GDM1 (cell line): Measurements from ENCODE around the gene BTAF1.

Experiments
- DNase-seq: peaks from one replicate; lab custom pipeline; 2025; lab: John Stamatoyannopoulos, UW

Gene BTAF1

DNA sequence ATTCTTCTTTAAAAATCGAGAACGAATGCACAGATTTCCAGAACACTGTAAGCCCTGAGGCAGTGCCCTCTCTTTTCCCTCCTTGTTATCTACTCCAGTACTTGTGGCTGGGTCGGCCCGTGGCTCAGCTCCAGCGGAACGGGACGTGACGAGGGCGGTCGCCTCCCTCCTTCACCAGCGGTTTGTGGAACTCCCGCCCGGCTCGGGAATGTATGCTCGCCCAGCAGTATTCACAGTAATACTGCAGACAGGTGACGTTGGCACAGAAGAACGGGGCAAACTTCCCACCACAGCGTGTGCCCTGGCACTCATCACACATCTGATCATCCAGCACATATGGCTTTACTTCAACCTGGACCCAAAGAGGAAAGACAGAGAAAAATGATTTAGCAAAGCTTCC is 128.5 kb downstream of the BTAF1 start:
- DNase-seq, result no peak

DNA sequence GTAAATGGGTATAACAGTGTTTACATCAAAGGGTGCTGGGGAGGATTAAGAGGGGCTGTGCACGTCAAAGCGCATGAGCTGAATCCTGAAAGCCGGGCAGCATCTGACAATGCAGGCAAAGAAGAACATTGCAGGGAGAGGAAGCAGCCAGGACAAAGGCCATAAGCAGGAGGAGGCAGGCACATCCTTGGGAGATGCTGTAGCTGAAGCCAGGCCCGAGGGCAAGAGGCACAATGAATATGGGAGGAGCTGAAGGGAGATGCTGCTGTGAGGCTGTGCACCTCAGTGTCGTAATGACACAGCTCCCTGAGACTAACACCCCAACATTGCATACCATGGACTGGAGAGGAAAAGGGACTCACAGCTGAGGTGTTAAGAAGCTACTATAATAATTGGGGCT is 129.2 kb downstream of the BTAF1 start:
- no peak for DNase-seq

DNA sequence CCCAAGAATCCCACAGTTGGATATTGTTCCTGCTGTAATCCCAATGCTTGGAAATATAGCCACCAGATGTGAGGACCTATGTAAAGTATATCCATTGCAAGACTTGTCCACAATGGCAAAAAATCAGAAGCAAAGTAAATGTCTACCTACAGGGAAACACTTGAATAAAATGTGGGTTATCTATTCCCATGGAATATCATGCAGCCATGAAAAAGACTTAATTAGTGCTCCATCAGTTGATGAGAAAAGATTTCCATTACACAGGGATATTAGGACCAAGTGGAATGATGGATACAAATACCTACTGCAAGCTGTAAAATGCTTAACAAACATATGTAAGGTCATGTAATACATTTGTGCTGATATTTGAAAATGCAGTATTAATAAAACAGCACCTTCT is 131.2 kb downstream of the BTAF1 start:
- DNase-seq, result no peak

DNA sequence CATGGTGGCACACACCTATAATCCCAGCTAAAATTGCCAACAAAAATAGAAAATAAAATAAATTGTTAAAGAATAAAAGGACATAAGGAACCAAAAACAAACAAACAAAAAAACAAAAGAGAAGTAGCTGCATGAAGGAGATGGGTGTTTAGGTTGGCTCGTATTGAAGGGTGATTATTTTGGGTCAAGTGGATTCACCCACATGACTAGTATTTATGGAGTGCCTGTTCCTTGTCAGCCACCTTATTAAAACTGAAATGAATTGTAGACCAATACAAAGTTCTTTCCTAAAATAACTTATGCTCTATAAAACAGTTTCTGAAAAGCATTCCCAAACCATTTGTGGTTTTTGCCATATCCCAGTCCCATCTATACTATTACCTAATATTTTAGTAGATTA is 138.7 kb downstream of the BTAF1 start:
- DNase-seq, result no peak

DNA sequence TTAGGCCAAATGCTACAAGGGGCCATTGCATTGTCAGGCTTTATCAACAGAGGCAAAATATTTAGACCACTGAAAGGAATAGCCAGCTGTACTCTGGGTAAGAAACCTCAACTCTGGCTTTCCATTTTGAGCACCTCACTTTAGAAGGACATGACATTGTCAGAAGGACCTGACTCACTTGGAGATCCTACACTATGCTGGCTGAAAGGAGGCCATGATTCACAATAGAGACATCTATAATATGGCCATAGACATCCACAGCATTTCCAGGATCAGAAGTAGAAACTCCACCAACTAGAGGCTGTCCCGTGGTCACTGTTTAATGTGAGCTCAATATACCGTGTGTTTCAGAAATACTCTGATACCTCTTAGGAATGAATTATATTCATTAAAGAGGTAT is 140.9 kb downstream of the BTAF1 start:
- no peak for DNase-seq

DNA sequence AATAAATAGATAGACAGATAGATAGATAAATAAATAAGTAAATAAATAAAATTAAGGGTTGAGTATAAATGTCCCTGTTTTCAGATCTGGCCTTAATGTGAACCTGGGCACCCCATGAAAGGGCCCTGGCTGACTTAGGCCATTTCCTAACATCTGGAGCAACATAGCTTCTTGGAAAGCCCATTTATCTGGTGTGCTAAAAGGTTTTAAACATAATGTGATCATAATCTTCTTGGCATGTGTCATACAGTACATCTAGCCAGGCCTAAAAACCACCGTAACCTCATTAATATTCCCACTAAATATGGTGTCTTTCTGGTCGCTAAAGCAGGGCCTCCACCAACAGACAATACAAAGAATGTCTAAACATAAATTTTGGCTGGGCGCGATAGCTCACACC is 142.8 kb downstream of the BTAF1 start:
- no peak for DNase-seq

DNA sequence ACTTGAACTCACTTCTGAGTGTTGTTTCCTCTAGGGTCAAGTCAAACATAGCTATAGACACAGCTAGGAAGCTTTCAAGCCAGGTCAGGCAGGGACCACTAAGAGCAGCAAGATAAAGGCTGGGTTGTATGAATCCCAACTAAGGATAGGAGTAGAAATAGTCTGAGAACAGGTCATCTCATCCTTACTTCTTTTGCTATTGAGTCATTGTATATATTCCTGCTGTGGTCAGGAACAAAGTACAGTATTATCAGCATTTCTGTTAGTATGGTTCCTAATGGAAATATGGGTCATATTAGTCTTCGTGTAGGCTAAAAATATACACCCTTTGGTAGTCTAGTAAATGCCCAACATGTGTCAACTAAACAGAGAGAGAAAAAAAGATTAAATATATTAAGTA is 145.3 kb downstream of the BTAF1 start:
- no peak for DNase-seq

DNA sequence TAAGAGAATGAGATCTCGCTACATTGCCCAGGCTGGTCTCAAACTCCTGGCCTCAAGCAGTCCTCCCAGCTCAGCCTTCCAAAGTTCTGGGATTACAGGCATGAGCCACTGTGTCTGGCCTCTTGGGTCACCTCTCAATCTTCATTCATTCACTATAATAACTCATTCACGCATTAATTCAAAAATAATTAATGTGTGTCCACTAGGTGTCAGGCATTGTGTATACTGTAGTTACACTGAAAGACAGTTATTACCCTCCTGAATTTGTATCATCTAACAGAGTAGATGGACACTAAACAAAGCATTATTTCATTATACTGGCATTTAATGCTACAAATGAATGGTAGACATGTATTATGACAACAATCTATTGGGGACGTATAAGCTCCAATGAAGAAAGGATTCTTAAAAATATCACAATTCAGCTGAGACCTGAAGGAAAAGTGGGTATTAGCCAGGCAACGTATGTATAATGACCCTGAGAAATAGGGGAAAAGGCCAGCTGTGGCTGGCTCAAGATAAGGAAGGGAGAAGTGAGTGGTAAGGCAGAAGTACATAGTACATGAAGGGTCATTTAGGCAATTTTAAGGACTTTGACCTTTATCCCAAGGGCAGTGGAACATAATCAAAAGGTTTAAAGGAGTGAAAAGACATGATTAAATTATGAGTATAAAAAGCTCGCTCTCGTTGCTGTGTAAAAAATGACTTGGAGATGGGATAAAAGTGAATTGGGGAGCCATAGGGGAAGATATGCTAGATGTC is 150.7 kb downstream of the BTAF1 start:
- no peak for DNase-seq

DNA sequence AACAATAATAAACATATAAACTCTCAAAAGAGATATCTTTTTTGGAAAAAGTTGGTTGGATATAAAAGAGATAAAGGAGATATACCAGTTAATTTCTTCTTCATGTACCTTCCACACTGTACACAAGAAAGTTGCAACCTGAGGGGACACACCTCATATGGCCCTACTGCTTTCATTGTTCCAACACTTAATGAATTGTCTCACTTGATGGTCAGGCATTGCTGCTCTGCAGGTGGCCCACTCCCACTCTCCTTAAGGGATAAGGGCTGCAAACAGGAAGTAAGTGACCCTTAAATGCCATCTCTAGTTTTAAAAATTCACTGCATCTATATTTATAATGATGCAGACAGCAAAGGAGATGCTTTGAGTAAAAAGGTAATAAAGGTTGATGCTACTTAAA is 152.3 kb downstream of the BTAF1 start:
- no peak for DNase-seq

DNA sequence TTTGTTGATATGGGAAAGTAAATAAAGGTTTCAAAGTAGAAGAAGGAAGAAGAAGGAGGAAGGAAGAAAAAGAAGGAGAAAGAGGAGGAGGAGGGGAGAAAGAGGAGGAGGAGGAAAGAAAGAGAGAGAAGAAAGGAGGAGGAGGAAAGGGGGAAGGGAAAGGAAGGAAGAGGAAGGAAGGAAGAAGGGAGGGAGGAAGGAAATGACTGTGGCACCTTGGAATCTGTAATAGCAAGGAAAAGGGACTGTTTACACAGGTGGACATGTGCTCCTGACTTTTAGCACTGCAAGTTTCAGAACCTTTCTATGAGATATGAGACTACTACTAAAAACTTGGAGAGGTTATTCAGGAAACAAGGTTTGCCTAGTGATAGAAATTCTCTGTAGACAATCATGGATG is 153.2 kb downstream of the BTAF1 start:
- no peak for DNase-seq

DNA sequence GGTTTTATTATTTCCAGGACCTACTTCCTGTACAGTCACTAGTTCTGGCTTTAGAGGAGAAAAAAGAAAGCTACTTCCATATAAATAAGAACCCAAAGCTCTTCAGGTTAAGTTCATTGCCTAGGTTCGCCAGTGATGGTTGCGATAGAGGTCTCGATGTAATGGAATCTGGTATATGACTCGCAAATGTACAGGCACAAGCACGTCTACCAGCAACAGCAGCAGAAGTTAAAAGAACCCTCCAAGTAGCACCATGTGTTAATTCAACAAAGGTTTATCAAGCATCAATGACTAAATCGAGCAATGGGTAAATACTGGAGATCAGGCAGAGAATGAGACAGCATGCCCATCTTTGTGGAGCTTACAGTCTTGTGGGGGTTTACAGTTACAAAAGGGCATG is 155.4 kb downstream of the BTAF1 start:
- no peak for DNase-seq
